Astrocyte (in vitro differentiated cells and primary cell): Measurements from ENCODE around the gene PROX2. TPM values are rescaled to one million over a fixed set of nuclear protein-coding genes. Genes with fewer than 3 reads are reported as not detected.

Source experiments
- DNase-seq: peaks from one replicate; pipeline ENCODE4 v3.0.0-alpha.2; 2010; ENCODE audit warnings: low read depth
- FAIRE-seq: peaks from 2 replicates; lab custom pipeline; 2011; peaks lifted over from hg19 to GRCh38; lab: Jason Lieb, UNC
- H2AFZ ChIP-seq: 2 replicates; pipeline ENCODE4 v1.6.0; 2012; ENCODE audit warnings: low read depth, low read length, inconsistent platforms
- H3K27ac ChIP-seq: 2 replicates; pipeline ENCODE4 v1.5.1; 2011; ENCODE audit warnings: low read depth, low read length, inconsistent platforms
- H3K27me3 ChIP-seq: 2 replicates; pipeline ENCODE4 v1.6.0; 2011; ENCODE audit warnings: low read length, inconsistent platforms; ENCODE audit not compliant: insufficient read depth
- H3K36me3 ChIP-seq: 2 replicates; pipeline ENCODE4 v1.5.1; 2011; ENCODE audit warnings: low read length, inconsistent platforms; ENCODE audit not compliant: insufficient read depth
- H3K4me1 ChIP-seq: 2 replicates; pipeline ENCODE4 v1.5.1; 2011; ENCODE audit warnings: low read length, inconsistent platforms; ENCODE audit not compliant: insufficient read depth
- H3K4me2 ChIP-seq: 2 replicates; pipeline ENCODE4 v1.6.0; 2012; ENCODE audit warnings: low read length, inconsistent platforms
- H3K4me3 ChIP-seq: 2 replicates; pipeline ENCODE4 v1.5.1; 2011; ENCODE audit warnings: low read depth, mild to moderate bottlenecking, low read length, inconsistent platforms; ENCODE audit not compliant: insufficient read depth
- H3K79me2 ChIP-seq: 2 replicates; pipeline ENCODE4 v1.6.0; 2012; ENCODE audit warnings: mild to moderate bottlenecking, low read length, inconsistent platforms; ENCODE audit not compliant: insufficient read depth
- H3K9ac ChIP-seq: 2 replicates; pipeline ENCODE4 v1.6.0; 2012; ENCODE audit warnings: mild to moderate bottlenecking, low read length, inconsistent platforms
- H3K9me3 ChIP-seq: 2 replicates; pipeline ENCODE4 v1.5.1; 2012; ENCODE audit warnings: low read depth, mild to moderate bottlenecking, low read length, inconsistent platforms; ENCODE audit not compliant: insufficient read depth
- H4K20me1 ChIP-seq: 2 replicates; pipeline ENCODE4 v1.6.0; 2012; ENCODE audit warnings: low read length, inconsistent platforms; ENCODE audit not compliant: insufficient read depth
- H3K27ac Mint-ChIP-seq: one replicate; pipeline ENCODE4 v1.8.0; 2021; ENCODE audit warnings: mild to moderate bottlenecking, mixed read lengths; ENCODE audit not compliant: unreplicated experiment
- H3K27me3 Mint-ChIP-seq: one replicate; pipeline ENCODE4 v1.8.0; 2021; ENCODE audit warnings: low read depth, mixed read lengths; ENCODE audit not compliant: unreplicated experiment
- H3K36me3 Mint-ChIP-seq: one replicate; pipeline ENCODE4 v1.8.0; 2021; ENCODE audit warnings: low read depth, mixed read lengths; ENCODE audit not compliant: unreplicated experiment
- H3K4me1 Mint-ChIP-seq: one replicate; pipeline ENCODE4 v1.8.0; 2021; ENCODE audit warnings: low read depth, mixed read lengths; ENCODE audit not compliant: unreplicated experiment
- H3K4me3 Mint-ChIP-seq: one replicate; pipeline ENCODE4 v1.8.0; 2021; ENCODE audit warnings: mild to moderate bottlenecking, moderate library complexity, mixed read lengths; ENCODE audit not compliant: unreplicated experiment
- H3K9me3 Mint-ChIP-seq: one replicate; pipeline ENCODE4 v1.8.0; 2021; ENCODE audit warnings: mild to moderate bottlenecking, mixed read lengths; ENCODE audit not compliant: unreplicated experiment
- EZH2 ChIP-seq: IDR thresholded peaks from 2 replicates; pipeline ENCODE4 v1.6.1; 2012; ENCODE audit warnings: mild to moderate bottlenecking, low read length, inconsistent platforms; ENCODE audit not compliant: insufficient read depth
- total RNA-seq: library from RNA; stranded (reverse); gene quantifications from 2 replicates; pipeline ENCODE4 v1.2.1, GENCODE V29; 2021
- TF ChIP-seq, protein P1 (sequence below): IDR thresholded peaks from 2 replicates; pipeline ENCODE4 v1.5.1; 2011; ENCODE audit warnings: low read depth, mild to moderate bottlenecking, inconsistent platforms, low read length, moderate library complexity; ENCODE audit not compliant: insufficient read depth

The PROX2 gene
- total RNA-seq, 1 donor from 2014 or later = not detected

DNA sequence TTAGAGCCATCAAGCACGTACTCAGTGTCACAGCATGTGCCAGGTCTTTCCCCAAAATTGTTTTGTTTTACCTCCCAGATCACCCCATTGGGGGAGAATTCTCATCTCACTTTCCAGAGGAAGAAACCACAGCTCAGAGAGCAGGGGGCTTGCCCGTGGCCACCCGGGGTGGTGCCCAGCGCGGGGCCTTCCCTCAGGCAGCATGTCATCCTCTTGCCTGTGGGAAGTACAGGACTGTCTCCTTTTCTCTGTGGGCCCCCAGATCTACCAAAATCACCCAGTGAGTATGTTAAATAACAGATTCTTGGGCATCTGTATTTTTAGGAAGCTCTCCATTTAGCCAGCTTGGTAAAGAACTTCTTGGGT lies 41.2 kb upstream of the PROX2 start:
- FAIRE-seq = no peak

DNA sequence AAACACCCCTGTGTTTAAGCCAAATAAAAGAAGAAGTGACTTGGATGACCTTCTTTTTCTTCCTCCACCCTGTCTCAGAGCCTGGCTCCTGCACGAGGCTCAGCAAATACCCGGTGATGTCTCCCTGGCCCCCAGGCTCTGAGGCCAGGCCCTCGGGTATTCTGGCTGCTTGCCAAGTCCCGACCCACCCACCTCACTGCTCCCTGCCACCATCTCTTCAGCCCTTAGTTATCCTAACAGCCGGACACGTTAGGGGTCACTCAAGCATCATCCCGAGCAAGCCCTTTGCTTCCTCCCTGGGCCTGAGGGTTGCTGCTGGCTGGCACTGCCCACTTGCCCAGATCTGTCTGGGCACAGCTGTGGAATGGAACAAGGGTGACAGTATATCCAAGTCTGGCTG lies 39.9 kb upstream of the PROX2 start:
- Histone ChIP-seq H3K9ac (no peak overlapping the region), H3K4me1 (peaks cover 8% of the 10 kb centered on the region), H3K36me3 (no peaks in the 10 kb centered on the region), H3K27me3 (no peaks in the 10 kb centered on the region), H2AFZ (no peak overlapping the region), H3K4me3 (no peak overlapping the region), H3K79me2 (no peaks in the 10 kb centered on the region), H3K27ac (no peak overlapping the region), H4K20me1 (no peaks in the 10 kb centered on the region), H3K9me3 (no peaks in the 10 kb centered on the region), H3K4me2 (no peak overlapping the region)
- no peaks in the 10 kb centered on the region for H3K9me3 Mint-ChIP-seq
- no peak for TF ChIP-seq EZH2
- H3K4me3 Mint-ChIP-seq = no peak overlapping the region
- DNase-seq (no peak), FAIRE-seq (no peak)
- peaks cover 5% of the 10 kb centered on the region for H3K4me1 Mint-ChIP-seq
- no peak overlapping the region for H3K27ac Mint-ChIP-seq
- peaks cover 4% of the 10 kb centered on the region for H3K27me3 Mint-ChIP-seq
- no peaks in the 10 kb centered on the region for H3K36me3 Mint-ChIP-seq

More for the DNA sequence above, 41.2 kb upstream of the PROX2 start:
- H3K4me1 ChIP-seq = peaks cover 8% of the 10 kb centered on the region
- no peak overlapping the region for H3K9ac ChIP-seq
- Mint-ChIP-seq H3K27me3 (peaks cover 5% of the 10 kb centered on the region), H3K36me3 (no peaks in the 10 kb centered on the region), H3K4me1 (peaks cover 5% of the 10 kb centered on the region), H3K9me3 (no peaks in the 10 kb centered on the region), H3K27ac (no peak overlapping the region), H3K4me3 (no peak overlapping the region)
- no peaks in the 10 kb centered on the region for H3K79me2 ChIP-seq
- H3K27me3 ChIP-seq = no peaks in the 10 kb centered on the region
- DNase-seq = no peak
- no peaks in the 10 kb centered on the region for H3K9me3 ChIP-seq
- no peak overlapping the region for H3K4me2 ChIP-seq
- TF ChIP-seq, protein P1, sequence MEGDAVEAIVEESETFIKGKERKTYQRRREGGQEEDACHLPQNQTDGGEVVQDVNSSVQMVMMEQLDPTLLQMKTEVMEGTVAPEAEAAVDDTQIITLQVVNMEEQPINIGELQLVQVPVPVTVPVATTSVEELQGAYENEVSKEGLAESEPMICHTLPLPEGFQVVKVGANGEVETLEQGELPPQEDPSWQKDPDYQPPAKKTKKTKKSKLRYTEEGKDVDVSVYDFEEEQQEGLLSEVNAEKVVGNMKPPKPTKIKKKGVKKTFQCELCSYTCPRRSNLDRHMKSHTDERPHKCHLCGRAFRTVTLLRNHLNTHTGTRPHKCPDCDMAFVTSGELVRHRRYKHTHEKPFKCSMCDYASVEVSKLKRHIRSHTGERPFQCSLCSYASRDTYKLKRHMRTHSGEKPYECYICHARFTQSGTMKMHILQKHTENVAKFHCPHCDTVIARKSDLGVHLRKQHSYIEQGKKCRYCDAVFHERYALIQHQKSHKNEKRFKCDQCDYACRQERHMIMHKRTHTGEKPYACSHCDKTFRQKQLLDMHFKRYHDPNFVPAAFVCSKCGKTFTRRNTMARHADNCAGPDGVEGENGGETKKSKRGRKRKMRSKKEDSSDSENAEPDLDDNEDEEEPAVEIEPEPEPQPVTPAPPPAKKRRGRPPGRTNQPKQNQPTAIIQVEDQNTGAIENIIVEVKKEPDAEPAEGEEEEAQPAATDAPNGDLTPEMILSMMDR = no peak
- no peak for TF ChIP-seq EZH2
- H2AFZ ChIP-seq = no peak overlapping the region
- no peak overlapping the region for H3K4me3 ChIP-seq
- no peak overlapping the region for H3K27ac ChIP-seq
- H3K36me3 ChIP-seq = no peaks in the 10 kb centered on the region
- no peaks in the 10 kb centered on the region for H4K20me1 ChIP-seq

DNA sequence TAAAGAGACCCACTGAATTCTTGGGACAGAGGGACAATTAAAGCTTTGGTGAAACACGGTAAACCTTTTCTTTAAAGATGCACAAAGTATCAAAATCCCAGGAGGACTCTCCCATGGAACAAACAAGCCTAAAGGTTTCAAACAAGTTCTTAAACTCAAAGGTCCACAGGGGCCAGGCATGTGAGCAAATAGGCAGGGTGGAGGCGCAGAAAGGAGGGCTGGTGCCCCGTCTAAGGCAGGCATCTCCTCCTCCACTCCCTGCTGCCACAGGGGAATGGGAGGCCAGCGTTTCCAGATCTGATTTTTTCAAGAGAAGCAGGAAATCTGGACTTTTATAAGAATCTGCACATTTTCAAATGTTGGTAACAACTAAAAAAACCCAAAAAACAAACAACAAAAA lies 39.5 kb upstream of the PROX2 start:
- peaks cover 5% of the 10 kb centered on the region for H3K4me1 Mint-ChIP-seq
- no peaks in the 10 kb centered on the region for H3K36me3 Mint-ChIP-seq
- no peaks in the 10 kb centered on the region for H3K79me2 ChIP-seq
- peaks cover 4% of the 10 kb centered on the region for H3K27me3 Mint-ChIP-seq
- no peak overlapping the region for H3K4me2 ChIP-seq
- H3K27me3 ChIP-seq = no peaks in the 10 kb centered on the region
- H3K9ac ChIP-seq = no peak overlapping the region
- no peaks in the 10 kb centered on the region for H3K9me3 ChIP-seq
- no peak overlapping the region for H2AFZ ChIP-seq
- H3K27ac ChIP-seq = no peak overlapping the region
- H3K4me3 Mint-ChIP-seq = no peak overlapping the region
- TF ChIP-seq, protein P1 = no peak
- no peak for TF ChIP-seq EZH2
- H3K4me1 ChIP-seq = peaks cover 8% of the 10 kb centered on the region
- no peaks in the 10 kb centered on the region for H4K20me1 ChIP-seq
- no peaks in the 10 kb centered on the region for H3K9me3 Mint-ChIP-seq
- DNase-seq (no peak), FAIRE-seq (no peak)
- H3K27ac Mint-ChIP-seq = no peak overlapping the region
- no peak overlapping the region for H3K4me3 ChIP-seq
- H3K36me3 ChIP-seq = no peaks in the 10 kb centered on the region
